Measurements from ENCODE around the gene SGMS2.

GRCh38 chr4:107876099-107876498 is 51.4 kb downstream of the SGMS2 start:
- no peak for TF ChIP-seq NFRKB (IDR thresholded peaks at IDR 0.05)
- no peak for TF ChIP-seq PKNOX1 (IDR thresholded peaks at IDR 0.05)
- TF ChIP-seq FOXM1 (IDR thresholded peaks at IDR 0.05; ENCODE audit: borderline replicate concordance) = no peak
- TF ChIP-seq TARDBP (IDR thresholded peaks at IDR 0.05) = no peak
- TF ChIP-seq SUZ12 (IDR thresholded peaks at IDR 0.05) = no peak
- TF ChIP-seq FOXK2 (IDR thresholded peaks at IDR 0.05) = no peak
- no peak for TF ChIP-seq SP1 (IDR thresholded peaks at IDR 0.05)
- no peak for TF ChIP-seq LEF1 (IDR thresholded peaks at IDR 0.05; ENCODE audit: borderline replicate concordance)

All from HEK293T (cell line).